Gastroesophageal sphincter (tissue), 4 donors: ENCODE results near the gene SLC9A8. TPM values are rescaled to one million over a fixed set of nuclear protein-coding genes. Genes with fewer than 3 reads are reported as not detected.

Source experiments
- ATAC-seq: fragments of 150-250 bp; one replicate; pipeline ENCODE4 v1.9.1; 2016; ENCODE audit warnings: mild to moderate bottlenecking, moderate library complexity
- H3K27ac ChIP-seq, 4 donors: fragments of 200-600 bp; sonication (generic) in 3 of 4; 1 replicate in 3 of 4; 2 replicates in 1 of 4; pipeline ENCODE4 v1.5.1; 2016 to 2019
- H3K27me3 ChIP-seq: fragments of 200-600 bp; sonication (generic); one replicate; pipeline ENCODE4 v1.5.1; 2019
- H3K36me3 ChIP-seq, 2 donors: fragments of 200-600 bp; sonication (generic); one replicate each; pipeline ENCODE4 v1.5.1; 2019; ENCODE audit warnings: control low read depth in 1 of 2
- H3K4me1 ChIP-seq, 3 donors: fragments of 200-600 bp; sonication (generic); 1 replicate in 2 of 3; 2 replicates in 1 of 3; pipeline ENCODE4 v1.5.1; 2016 to 2019; ENCODE audit warnings: control low read depth in 2 of 3
- H3K4me3 ChIP-seq, 2 donors: fragments of 200-600 bp; sonication (generic); one replicate each; pipeline ENCODE4 v1.5.1; 2019; ENCODE audit warnings: mild to moderate bottlenecking in 1 of 2, moderate library complexity in 1 of 2
- H3K9me3 ChIP-seq, 3 donors: fragments of 200-600 bp; sonication (generic); one replicate each; pipeline ENCODE4 v1.5.1; 2017 to 2019; ENCODE audit warnings: control low read depth in 2 of 3
- EP300 ChIP-seq: sonication (generic); formaldehyde crosslinking; IDR thresholded peaks from one replicate; pipeline ENCODE4 v1.6.1; 2017; ENCODE audit warnings: antibody characterized with exemption, mild to moderate bottlenecking
- POLR2A ChIP-seq, 2 donors: fragments of 450-650 bp; IDR thresholded peaks; one replicate each; pipeline ENCODE4 v1.6.1; 2017; ENCODE audit warnings: antibody characterized with exemption in 2 of 2, mild to moderate bottlenecking in 2 of 2, moderate library complexity in 1 of 2
- POLR2AphosphoS5 ChIP-seq: sonication (generic); formaldehyde crosslinking; IDR thresholded peaks from one replicate; pipeline ENCODE4 v1.6.1; 2017; ENCODE audit warnings: antibody characterized with exemption
- WGBS, 2 donors: methylation state at CpG; one replicate each; pipeline ENCODE4 v1.1.5; 2018; ENCODE audit warnings: low coverage in 1 of 2; 5-methylcytosine and 5-hydroxymethylcytosine counted together
- total RNA-seq, 4 donors: library from RNA; depleted of rRNA; stranded (reverse); fragments of >200 nt; gene quantifications; one replicate each; pipeline ENCODE4 v1.1.0, GENCODE V29; 2016
- TF ChIP-seq, protein P1 (sequence below), 4 experiments: fragments of 200-600 bp in 2 of 4; fragments of 450-650 bp in 2 of 4; sonication (generic) in 1 of 4; IDR thresholded peaks; one replicate each; pipeline ENCODE4 v1.5.1; 2017 to 2019; ENCODE audit warnings: antibody characterized with exemption in 4 of 4, mild to moderate bottlenecking in 2 of 4, moderate library complexity in 2 of 4

The SLC9A8 gene
- total RNA-seq, 4 donors from 2014 or later = 4.7 to 9.3 (median 7.5) TPM

- H3K36me3 ChIP-seq = peaks cover 0 to 95% of the 10 kb centered on the region in 2 donors
- no peaks in the 10 kb centered on the region for H3K27me3 ChIP-seq
- no peak for ATAC-seq
- WGBS, 2 donors = 77% methylated on average over 3 of the region's 5 CpGs; no CpG with 5 or more reads in 1 of the 2 donors
- H3K4me3 ChIP-seq = no peak overlapping the region
- no peaks in the 10 kb centered on the region for H3K9me3 ChIP-seq
- H3K4me1 ChIP-seq = peaks cover 0 to 21% (median 9%) of the 10 kb centered on the region in 3 donors
- H3K27ac ChIP-seq = no peak overlapping the region
- TF ChIP-seq POLR2AphosphoS5 = no peak
- TF ChIP-seq POLR2A (IDR thresholded peaks at IDR 0.05) = no peak
- TF ChIP-seq, protein P1, sequence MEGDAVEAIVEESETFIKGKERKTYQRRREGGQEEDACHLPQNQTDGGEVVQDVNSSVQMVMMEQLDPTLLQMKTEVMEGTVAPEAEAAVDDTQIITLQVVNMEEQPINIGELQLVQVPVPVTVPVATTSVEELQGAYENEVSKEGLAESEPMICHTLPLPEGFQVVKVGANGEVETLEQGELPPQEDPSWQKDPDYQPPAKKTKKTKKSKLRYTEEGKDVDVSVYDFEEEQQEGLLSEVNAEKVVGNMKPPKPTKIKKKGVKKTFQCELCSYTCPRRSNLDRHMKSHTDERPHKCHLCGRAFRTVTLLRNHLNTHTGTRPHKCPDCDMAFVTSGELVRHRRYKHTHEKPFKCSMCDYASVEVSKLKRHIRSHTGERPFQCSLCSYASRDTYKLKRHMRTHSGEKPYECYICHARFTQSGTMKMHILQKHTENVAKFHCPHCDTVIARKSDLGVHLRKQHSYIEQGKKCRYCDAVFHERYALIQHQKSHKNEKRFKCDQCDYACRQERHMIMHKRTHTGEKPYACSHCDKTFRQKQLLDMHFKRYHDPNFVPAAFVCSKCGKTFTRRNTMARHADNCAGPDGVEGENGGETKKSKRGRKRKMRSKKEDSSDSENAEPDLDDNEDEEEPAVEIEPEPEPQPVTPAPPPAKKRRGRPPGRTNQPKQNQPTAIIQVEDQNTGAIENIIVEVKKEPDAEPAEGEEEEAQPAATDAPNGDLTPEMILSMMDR (IDR thresholded peaks at IDR 0.05) = no peak
- no peak for TF ChIP-seq EP300
Measured at GRCh38 chr20:49853640-49854039, 41.0 kb downstream of the SLC9A8 start.

DNA sequence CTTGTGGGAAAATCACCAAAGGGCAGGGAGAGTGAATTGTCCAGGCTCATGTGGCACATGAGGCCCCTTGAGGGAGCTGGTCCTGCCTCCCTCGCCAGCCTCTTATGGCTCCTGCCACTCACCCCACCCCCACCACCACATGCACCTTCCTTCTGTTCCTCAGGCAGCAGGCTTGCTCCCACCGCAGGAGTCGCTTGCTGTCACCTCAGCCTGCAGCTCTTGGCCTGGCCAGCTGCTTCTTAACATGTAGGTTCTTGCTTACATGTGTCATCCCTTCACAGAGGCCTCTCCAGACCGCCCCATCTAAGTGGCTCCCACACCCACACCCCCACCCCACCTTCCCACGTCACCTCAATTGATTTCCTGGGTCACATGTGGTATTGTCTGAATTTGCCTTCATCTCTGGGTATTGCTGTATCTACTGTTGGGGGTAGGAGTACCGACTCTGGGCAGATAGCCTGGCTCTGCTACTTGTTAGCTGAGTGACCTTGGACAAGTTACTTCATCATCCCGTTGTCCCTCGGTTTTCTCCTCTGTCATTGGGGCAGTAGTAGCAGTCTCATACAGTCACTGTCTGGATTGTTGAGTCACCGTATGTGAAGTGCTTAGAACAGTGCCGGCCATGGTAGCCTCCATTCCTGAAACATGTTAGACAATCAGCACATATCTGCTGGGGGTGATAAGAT lies 41.7 kb downstream of the SLC9A8 start:
- TF ChIP-seq, protein P1 (IDR thresholded peaks at IDR 0.05) = no peak
- TF ChIP-seq POLR2AphosphoS5 (no peak), EP300 (no peak), POLR2A (IDR thresholded peaks at IDR 0.05) (no peak)
- WGBS, 2 donors = 86% methylated on average over 6 of the region's 10 CpGs; no CpG with 5 or more reads in 1 of the 2 donors
- ATAC-seq = no peak
- H3K36me3 ChIP-seq = peaks cover 0 to 95% of the 10 kb centered on the region in 2 donors
- H3K27me3 ChIP-seq = no peaks in the 10 kb centered on the region
- H3K4me1 ChIP-seq = peaks cover 0 to 21% (median 9%) of the 10 kb centered on the region in 3 donors
- no peak overlapping the region for H3K4me3 ChIP-seq
- no peaks in the 10 kb centered on the region for H3K9me3 ChIP-seq
- H3K27ac ChIP-seq = no peak overlapping the region

DNA sequence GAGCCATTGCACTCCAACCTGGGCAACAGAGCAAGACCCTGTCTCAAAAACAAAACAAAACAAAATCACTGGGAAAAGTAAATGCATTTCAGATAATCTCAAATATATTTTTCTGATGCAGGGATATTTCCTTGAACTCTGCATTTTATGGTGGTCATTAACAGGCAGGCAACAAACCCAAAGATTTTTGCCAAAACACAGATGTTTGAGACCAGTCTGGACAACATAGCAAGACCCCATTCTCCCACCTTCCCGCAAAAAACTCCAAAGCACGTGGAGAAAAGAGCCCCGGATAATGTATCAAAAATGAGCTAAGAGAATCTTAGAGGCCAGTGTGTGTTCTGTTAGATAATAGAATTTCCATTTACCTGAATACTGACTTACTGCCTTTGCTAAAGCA lies 44.3 kb downstream of the SLC9A8 start:
- no peak for ATAC-seq
- WGBS, 2 donors = 93 to 100% methylated on average over 3 of the region's 3 CpGs
- H3K27ac ChIP-seq = no peak overlapping the region
- H3K9me3 ChIP-seq = no peaks in the 10 kb centered on the region
- H3K27me3 ChIP-seq = no peaks in the 10 kb centered on the region
- no peak overlapping the region for H3K4me3 ChIP-seq
- H3K4me1 ChIP-seq = peaks cover 0 to 3% (median 0%) of the 10 kb centered on the region in 3 donors
- TF ChIP-seq POLR2AphosphoS5 (no peak), EP300 (no peak), POLR2A (IDR thresholded peaks at IDR 0.05) (no peak)
- TF ChIP-seq, protein P1 (IDR thresholded peaks at IDR 0.05) = no peak
- H3K36me3 ChIP-seq = peaks cover 0 to 95% of the 10 kb centered on the region in 2 donors

GRCh38 chr20:49858076-49858585 lies 45.5 kb downstream of the SLC9A8 start:
- no peak overlapping the region for H3K27ac ChIP-seq

More at GRCh38 chr20:49858076-49858585, 45.5 kb downstream of the SLC9A8 start:
- WGBS, 2 donors = 71 to 83% methylated on average over 2 of the region's 2 CpGs
- H3K36me3 ChIP-seq = peaks cover 0 to 98% of the 10 kb centered on the region in 2 donors
- no peaks in the 10 kb centered on the region for H3K4me1 ChIP-seq
- H3K9me3 ChIP-seq = no peaks in the 10 kb centered on the region
- no peak for ATAC-seq
- TF ChIP-seq POLR2A (IDR thresholded peaks at IDR 0.05) (no peak), EP300 (no peak), POLR2AphosphoS5 (no peak)
- TF ChIP-seq, protein P1 (IDR thresholded peaks at IDR 0.05) = no peak
- H3K27me3 ChIP-seq = no peaks in the 10 kb centered on the region
- no peak overlapping the region for H3K4me3 ChIP-seq
